IMR-90 (cell line): ENCODE measurements around the gene STAT5A. TPM values are rescaled to one million over a fixed set of nuclear protein-coding genes. Genes with fewer than 3 reads are reported as not detected.

Experiments
- ATAC-seq: fragments of 200-7000 bp; cut with Tn5 transposase; 2 replicates; pipeline ENCODE4 v1.9.1; 2020; ENCODE audit warnings: low read depth, mild to moderate bottlenecking, moderate library complexity
- BruUV-seq: library from RNA; stranded (reverse); fragments of 400-500 nt; replicated peaks from 2 replicates; lab custom pipeline; 2021; lab: Mats Ljungman, UMichigan
- CTCF ChIA-PET: fragments of 300-600 bp; formaldehyde crosslinking; extraction: SDS; loops from one replicate; lab custom pipeline; 2021; ENCODE audit warnings: antibody characterized with exemption; lab: Yijun Ruan, JAX
- POLR2A ChIA-PET: fragments of 300-600 bp; sonication (Branson Sonifier 250); formaldehyde crosslinking; loops from one replicate; lab custom pipeline; 2022; ENCODE audit warnings: antibody characterized with exemption; ENCODE audit not compliant: unreplicated experiment; lab: Charles Lee
- DNase-seq: peaks from one replicate; pipeline ENCODE4 v3.0.0; 2013
- H2AFZ ChIP-seq: replicated peaks from 2 replicates; pipeline ENCODE3; 2013; ENCODE audit warnings: low read length, mild to moderate bottlenecking; ENCODE audit not compliant: poor library complexity
- H2AK5ac ChIP-seq: 2 replicates; pipeline ENCODE4 v1.6.1; 2013; ENCODE audit warnings: low read depth, low read length, inconsistent platforms
- H2AK9ac ChIP-seq: replicated peaks from 2 replicates; pipeline ENCODE3; 2013; ENCODE audit warnings: mild to moderate bottlenecking, low read depth, low read length, moderate library complexity; ENCODE audit not compliant: poor library complexity
- H2BK120ac ChIP-seq: 2 replicates; pipeline ENCODE4 v1.6.1; 2013; ENCODE audit warnings: low read depth, low read length, inconsistent platforms
- H2BK15ac ChIP-seq: 3 replicates; pipeline ENCODE4 v1.6.1; 2013; ENCODE audit warnings: low read depth, low read length, inconsistent platforms
- H2BK20ac ChIP-seq: 2 replicates; pipeline ENCODE4 v1.6.1; 2013; ENCODE audit warnings: low read depth, mild to moderate bottlenecking, inconsistent platforms, low read length, moderate library complexity
- H2BK5ac ChIP-seq: 2 replicates; pipeline ENCODE4 v1.6.1; 2013; ENCODE audit warnings: mild to moderate bottlenecking, low read depth, low read length, inconsistent platforms; ENCODE audit not compliant: poor library complexity, severe bottlenecking
- H3K14ac ChIP-seq: replicated peaks from 2 replicates; pipeline ENCODE4 v1.6.1; 2013; ENCODE audit warnings: low read depth, low read length, inconsistent platforms
- H3K18ac ChIP-seq: 2 replicates; pipeline ENCODE4 v1.6.1; 2013; ENCODE audit warnings: low read depth, low read length, control low read depth
- H3K23ac ChIP-seq: 2 replicates; pipeline ENCODE4 v1.6.1; 2013; ENCODE audit warnings: low read depth, low read length, inconsistent platforms
- H3K27ac ChIP-seq: 2 replicates; pipeline ENCODE4 v1.5.1; 2013; ENCODE audit warnings: mild to moderate bottlenecking, control low read depth, low read length; ENCODE audit not compliant: insufficient read depth
- H3K27me3 ChIP-seq: 2 replicates; pipeline ENCODE4 v1.6.1; 2013; ENCODE audit warnings: low read length; ENCODE audit not compliant: control insufficient read depth, insufficient read depth
- H3K36me3 ChIP-seq: 2 replicates; pipeline ENCODE4 v1.6.1; 2013; ENCODE audit warnings: low read length, mixed read lengths; ENCODE audit not compliant: control insufficient read depth, insufficient read depth
- H3K4ac ChIP-seq: 2 replicates; pipeline ENCODE4 v1.6.1; 2013; ENCODE audit warnings: low read depth, low read length, inconsistent platforms
- H3K4me1 ChIP-seq: 2 replicates; pipeline ENCODE4 v1.6.1; 2013; ENCODE audit warnings: low read length, mixed read lengths; ENCODE audit not compliant: control insufficient read depth, insufficient read depth
- H3K4me2 ChIP-seq: 2 replicates; pipeline ENCODE4 v1.6.1; 2013; ENCODE audit warnings: low read depth, mild to moderate bottlenecking, control low read depth, low read length, moderate library complexity
- H3K4me3 ChIP-seq: 2 replicates; pipeline ENCODE4 v1.5.1; 2013; ENCODE audit warnings: low read depth, mild to moderate bottlenecking, control low read depth, low read length, moderate library complexity; ENCODE audit not compliant: insufficient read depth
- H3K56ac ChIP-seq: 2 replicates; pipeline ENCODE4 v1.6.1; 2013; ENCODE audit warnings: low read length, inconsistent platforms; ENCODE audit not compliant: insufficient read depth; ENCODE audit errors: extremely low read depth
- H3K79me1 ChIP-seq, 2 experiments: 2 replicates each; pipeline ENCODE4 v1.6.1; 2013; ENCODE audit warnings: low read length in 2 of 2, inconsistent platforms in 1 of 2, low read depth in 1 of 2
- H3K9ac ChIP-seq: 2 replicates; pipeline ENCODE4 v1.6.1; 2013; ENCODE audit warnings: low read depth, low read length, control low read depth
- H3K9me1 ChIP-seq: 2 replicates; pipeline ENCODE4 v1.6.1; 2013; ENCODE audit warnings: low read length, inconsistent platforms; ENCODE audit not compliant: insufficient read depth
- H3K9me3 ChIP-seq: 2 replicates; pipeline ENCODE4 v1.6.1; 2013; ENCODE audit warnings: low read length; ENCODE audit not compliant: control insufficient read depth, insufficient read depth
- H4K20me1 ChIP-seq: 2 replicates; pipeline ENCODE4 v1.6.1; 2013; ENCODE audit warnings: low read length, inconsistent platforms; ENCODE audit not compliant: insufficient read depth
- H4K5ac ChIP-seq: 2 replicates; pipeline ENCODE4 v1.6.1; 2013; ENCODE audit warnings: mild to moderate bottlenecking, low read depth, low read length, control low read depth
- H4K8ac ChIP-seq, 2 experiments: 2 replicates each; pipeline ENCODE4 v1.6.1; 2013; ENCODE audit warnings: low read depth in 2 of 2, low read length in 2 of 2, control low read depth in 1 of 2, inconsistent platforms in 1 of 2
- H4K91ac ChIP-seq: 2 replicates; pipeline ENCODE4 v1.6.1; 2013; ENCODE audit warnings: low read depth, low read length, inconsistent platforms; ENCODE audit not compliant: insufficient read depth
- NFE2L2 ChIP-seq: fragments of 150-350 bp; IDR thresholded peaks from 2 replicates; pipeline ENCODE4 v1.6.1; 2016; ENCODE audit warnings: low read depth, mild to moderate bottlenecking, low read length
- POLR2A ChIP-seq: IDR thresholded peaks from 2 replicates; pipeline ENCODE4 v1.6.1; 2012; ENCODE audit warnings: mild to moderate bottlenecking, low read depth, low read length
- RAD21 ChIP-seq: IDR thresholded peaks from 2 replicates; pipeline ENCODE4 v1.6.1; 2012; ENCODE audit warnings: low read length, improper control_type of control experiment
- WGBS, 2 experiments: methylation state at CpG; one replicate each; pipeline versions ENCODE4 v1.1.5 to v1.1.7; 2013; ENCODE audit warnings: missing lambda C conversion rate in 2 of 2; ENCODE audit not compliant: insufficient read length in 1 of 2; ENCODE audit errors: extremely low coverage in 2 of 2; 5-methylcytosine and 5-hydroxymethylcytosine counted together
- dilution Hi-C: fragments of 300-500 bp; cut with HindIII; formaldehyde crosslinking; loops from one replicate; pipeline ENCODE4 v1.14.3; 2018; ENCODE audit warnings: low sequenced_read_pairs; ENCODE audit not compliant: unreplicated experiment
- in situ Hi-C: fragments of 300-500 bp; cut with MboI; formaldehyde crosslinking; loops from 3 replicates; pipeline ENCODE4 v1.14.3; 2019; ENCODE audit warnings: low sequenced_read_pairs, inconsistent platforms, mixed read lengths
- intact Hi-C: fragments of 100-400 bp; cut with micrococcal nuclease; formaldehyde crosslinking; loops from 2 replicates; pipeline ENCODE4 v1.10.0; 2022
- polyA plus RNA-seq, 3 experiments: library from polyadenylated mRNA; depleted of rRNA; stranded (reverse); fragments of >200 nt; gene quantifications; 2 replicates each; pipeline ENCODE4 v1.2.3, GENCODE V29; 2012; ENCODE audit warnings: low replicate concordance in 1 of 3
- total RNA-seq: library from RNA; depleted of rRNA; stranded (reverse); fragments of >200 nt; gene quantifications from 2 replicates; pipeline ENCODE4 v1.2.3, GENCODE V29; 2012
- TF ChIP-seq, protein P1 (sequence below): conservative IDR thresholded peaks from 2 replicates; pipeline ENCODE4 v1.5.1; 2012; ENCODE audit warnings: mild to moderate bottlenecking, low read depth, low read length, improper control_type of control experiment
- TF ChIP-seq, protein P2 (sequence below): fragments of 150-350 bp; IDR thresholded peaks from 2 replicates; pipeline ENCODE4 v1.6.1; 2016; ENCODE audit warnings: low read depth, mild to moderate bottlenecking, low read length, moderate library complexity, borderline replicate concordance

The STAT5A gene
- total and polyA plus RNA-seq, 2 of the 4 experiments (the other 2 are of a cell fraction), result 1.3 to 1.4 TPM

DNA sequence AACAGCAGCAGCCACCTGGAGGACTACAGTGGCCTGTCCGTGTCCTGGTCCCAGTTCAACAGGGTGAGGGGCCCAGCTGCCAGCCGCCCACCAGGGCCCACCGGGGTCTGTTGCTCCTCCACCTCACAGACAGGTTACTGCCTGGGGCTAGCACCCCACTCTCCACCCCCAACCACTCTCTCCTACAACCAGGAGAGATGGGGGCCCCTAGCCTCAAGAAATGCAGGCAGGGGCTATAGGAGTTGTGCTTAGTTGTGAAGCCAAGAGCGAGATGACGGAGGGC, 18.0 kb downstream of the STAT5A start:
- Histone ChIP-seq H3K79me1 (no peaks in the 10 kb centered on the region), H2AFZ (no peak overlapping the region), H3K9me1 (no peaks in the 10 kb centered on the region), H3K23ac (no peak overlapping the region), H3K4ac (no peak overlapping the region), H4K20me1 (no peaks in the 10 kb centered on the region), H2BK15ac (no peak overlapping the region), H4K91ac (no peak overlapping the region), H3K18ac (no peak overlapping the region), H3K9me3 (no peaks in the 10 kb centered on the region), H2BK120ac (no peak overlapping the region), H3K36me3 (peaks cover 16% of the 10 kb centered on the region), H2AK5ac (no peak overlapping the region), H2AK9ac (no peak overlapping the region), H2BK5ac (no peak overlapping the region), H3K4me1 (peaks cover 6% of the 10 kb centered on the region), H3K14ac (no peak overlapping the region), H3K4me2 (no peak overlapping the region), H2BK20ac (no peak overlapping the region), H3K27me3 (no peaks in the 10 kb centered on the region), H4K5ac (no peak overlapping the region), H4K8ac (no peak overlapping the region), H3K27ac (no peak overlapping the region), H3K4me3 (no peak overlapping the region), H3K9ac (no peak overlapping the region), H3K56ac (no peak overlapping the region)
- dilution Hi-C loops, result no loop called here
- intact Hi-C loops, result no loop called here
- in situ Hi-C loops, result no loop called here
- TF ChIP-seq, protein P1, sequence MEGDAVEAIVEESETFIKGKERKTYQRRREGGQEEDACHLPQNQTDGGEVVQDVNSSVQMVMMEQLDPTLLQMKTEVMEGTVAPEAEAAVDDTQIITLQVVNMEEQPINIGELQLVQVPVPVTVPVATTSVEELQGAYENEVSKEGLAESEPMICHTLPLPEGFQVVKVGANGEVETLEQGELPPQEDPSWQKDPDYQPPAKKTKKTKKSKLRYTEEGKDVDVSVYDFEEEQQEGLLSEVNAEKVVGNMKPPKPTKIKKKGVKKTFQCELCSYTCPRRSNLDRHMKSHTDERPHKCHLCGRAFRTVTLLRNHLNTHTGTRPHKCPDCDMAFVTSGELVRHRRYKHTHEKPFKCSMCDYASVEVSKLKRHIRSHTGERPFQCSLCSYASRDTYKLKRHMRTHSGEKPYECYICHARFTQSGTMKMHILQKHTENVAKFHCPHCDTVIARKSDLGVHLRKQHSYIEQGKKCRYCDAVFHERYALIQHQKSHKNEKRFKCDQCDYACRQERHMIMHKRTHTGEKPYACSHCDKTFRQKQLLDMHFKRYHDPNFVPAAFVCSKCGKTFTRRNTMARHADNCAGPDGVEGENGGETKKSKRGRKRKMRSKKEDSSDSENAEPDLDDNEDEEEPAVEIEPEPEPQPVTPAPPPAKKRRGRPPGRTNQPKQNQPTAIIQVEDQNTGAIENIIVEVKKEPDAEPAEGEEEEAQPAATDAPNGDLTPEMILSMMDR, result no peak
- TF ChIP-seq, protein P2, sequence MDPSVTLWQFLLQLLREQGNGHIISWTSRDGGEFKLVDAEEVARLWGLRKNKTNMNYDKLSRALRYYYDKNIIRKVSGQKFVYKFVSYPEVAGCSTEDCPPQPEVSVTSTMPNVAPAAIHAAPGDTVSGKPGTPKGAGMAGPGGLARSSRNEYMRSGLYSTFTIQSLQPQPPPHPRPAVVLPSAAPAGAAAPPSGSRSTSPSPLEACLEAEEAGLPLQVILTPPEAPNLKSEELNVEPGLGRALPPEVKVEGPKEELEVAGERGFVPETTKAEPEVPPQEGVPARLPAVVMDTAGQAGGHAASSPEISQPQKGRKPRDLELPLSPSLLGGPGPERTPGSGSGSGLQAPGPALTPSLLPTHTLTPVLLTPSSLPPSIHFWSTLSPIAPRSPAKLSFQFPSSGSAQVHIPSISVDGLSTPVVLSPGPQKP, result no peak
- no peak for TF ChIP-seq NFE2L2
- TF ChIP-seq RAD21, result no peak
- TF ChIP-seq POLR2A, result no peak
- POLR2A ChIA-PET, result no interaction called here
- no TSS peak for BruUV-seq
- DNase-seq (no peak), ATAC-seq (no peak)
- CTCF ChIA-PET, result no interaction called here
- no CpG with 5 or more reads among the region's 5 CpGs for WGBS, 2 experiments
